Measurements from ENCODE around the gene CLEC16A.

The CLEC16A gene

GRCh38 chr16:10941127-10941933 is 3.0 kb upstream of the CLEC16A start:
- TF ChIP-seq POLR2A (IDR thresholded peaks at IDR 0.05; ENCODE audit: low read length) (no peak), GATA1 (IDR thresholded peaks at IDR 0.05; ENCODE audit: low read depth, low read length) (no peak)
- peak; percentile 35 to 55 for DNase-seq

GRCh38 chr16:10941935-10942351 is 2.4 kb upstream of the CLEC16A start:
- DNase-seq, result peak; percentile 37 to 62

GRCh38 chr16:10942352-10943063 is 1.9 kb upstream of the CLEC16A start, which contains the start of gene DEXI:
Gene DEXI, minus strand, starts transcription at chr16:10942468. Its CDS starts 463 bp downstream, at chr16:10942005.
- TF ChIP-seq POLR2A (IDR thresholded peaks at IDR 0.05; ENCODE audit: low read length) (peak; percentile 44), GATA1 (IDR thresholded peaks at IDR 0.05; ENCODE audit: low read depth, low read length) (no peak)

GRCh38 chr16:10943064-10943353 is 1.4 kb upstream of the CLEC16A start:
- no peak for DNase-seq
- TF ChIP-seq POLR2A (IDR thresholded peaks at IDR 0.05; ENCODE audit: low read length) (no peak), GATA1 (IDR thresholded peaks at IDR 0.05; ENCODE audit: low read depth, low read length) (no peak)

More at GRCh38 chr16:10942352-10943063, 1.9 kb upstream of the CLEC16A start, which contains the start of gene DEXI:
- peak; percentile 94 to 97 for DNase-seq

GRCh38 chr16:10945065-10945787 is 862 bp downstream of the CLEC16A start:
- TF ChIP-seq POLR2A (IDR thresholded peaks at IDR 0.05; ENCODE audit: low read length) (no peak), GATA1 (IDR thresholded peaks at IDR 0.05; ENCODE audit: low read depth, low read length) (no peak)
- no peak for DNase-seq

DNA sequence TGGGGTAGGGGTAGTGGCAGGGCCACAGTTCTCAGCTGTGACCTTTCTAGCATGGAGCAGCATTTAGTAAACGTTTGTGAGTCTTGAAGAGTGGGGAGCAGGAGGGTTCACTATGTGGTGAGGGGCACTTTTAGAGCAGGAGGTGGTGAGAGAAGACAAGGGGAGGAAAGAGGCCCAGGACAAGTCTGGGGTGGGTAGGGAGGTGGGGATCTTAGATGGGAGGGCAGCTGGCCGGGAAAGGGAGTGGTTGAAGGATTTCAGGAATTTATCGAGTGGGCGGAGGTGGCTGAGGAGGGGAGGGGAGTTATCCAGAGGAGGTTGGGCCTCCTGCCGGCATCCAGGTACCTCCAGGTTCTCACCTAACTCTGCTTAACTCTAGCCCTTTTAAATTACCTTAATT is 1.9 kb downstream of the CLEC16A start:
- no peak for DNase-seq
- TF ChIP-seq GATA1 (IDR thresholded peaks at IDR 0.05; ENCODE audit: low read depth, low read length), result no peak
- no peak for TF ChIP-seq POLR2A (IDR thresholded peaks at IDR 0.05; ENCODE audit: low read length)

DNA sequence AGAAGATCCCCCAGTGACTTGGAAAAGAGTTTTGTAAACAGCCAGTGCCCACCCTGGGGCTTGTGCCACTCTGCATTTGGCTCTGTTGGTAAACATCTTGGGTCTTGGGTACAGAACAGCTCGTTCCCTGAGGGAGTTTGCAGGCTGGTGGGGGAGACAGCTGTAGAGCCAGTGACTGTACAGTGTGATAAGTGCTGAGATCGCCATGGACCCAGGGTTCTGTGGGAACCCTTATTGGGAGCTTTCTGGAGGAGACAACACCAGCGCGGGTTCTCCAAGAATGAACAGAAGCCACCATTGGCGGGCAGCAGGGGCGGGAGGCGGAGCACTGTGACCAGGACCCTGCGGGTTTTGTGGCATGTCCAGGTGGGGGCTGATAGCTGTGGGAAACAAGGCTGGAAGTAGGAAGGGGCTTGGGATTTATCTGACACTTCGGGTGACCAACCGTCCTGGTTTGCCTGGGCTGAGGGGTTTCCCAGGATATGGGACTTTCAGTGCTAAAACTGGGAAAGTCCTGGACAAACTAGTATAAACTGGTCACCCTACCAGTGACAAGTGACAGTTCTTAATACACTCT is 2.9 kb downstream of the CLEC16A start:
- no peak for TF ChIP-seq POLR2A (IDR thresholded peaks at IDR 0.05; ENCODE audit: low read length)
- TF ChIP-seq GATA1 (IDR thresholded peaks at IDR 0.05; ENCODE audit: low read depth, low read length), result no peak
- no peak for DNase-seq

DNA sequence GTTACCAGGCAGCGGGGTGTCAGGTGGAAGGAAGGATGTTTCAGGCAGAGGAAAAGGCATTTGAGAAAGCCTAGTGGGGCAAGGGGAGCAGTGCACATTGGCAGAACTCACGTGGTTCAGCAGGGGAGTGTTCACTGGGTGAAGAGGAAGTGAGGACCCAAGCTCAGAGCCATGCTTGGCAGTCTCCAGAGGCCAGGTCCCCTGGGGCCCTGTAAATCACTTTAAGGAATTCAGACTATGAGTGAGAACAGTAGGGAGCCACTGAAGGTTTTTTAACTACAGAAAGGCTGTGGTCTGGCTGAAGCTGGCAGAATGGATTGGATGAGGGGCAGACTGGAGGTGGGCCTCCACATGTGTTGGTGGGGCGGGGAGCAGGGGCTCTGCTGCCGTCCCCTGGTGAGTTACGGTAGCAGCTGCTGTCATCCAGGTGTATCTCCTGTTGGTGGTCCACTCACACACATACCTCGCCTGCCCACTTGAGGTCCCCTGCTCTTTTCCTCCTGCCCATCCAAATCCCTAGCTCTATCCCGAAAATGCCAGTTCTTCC is 5.1 kb downstream of the CLEC16A start:
- no peak for DNase-seq
- TF ChIP-seq POLR2A (IDR thresholded peaks at IDR 0.05; ENCODE audit: low read length) (no peak), GATA1 (IDR thresholded peaks at IDR 0.05; ENCODE audit: low read depth, low read length) (no peak)

DNA sequence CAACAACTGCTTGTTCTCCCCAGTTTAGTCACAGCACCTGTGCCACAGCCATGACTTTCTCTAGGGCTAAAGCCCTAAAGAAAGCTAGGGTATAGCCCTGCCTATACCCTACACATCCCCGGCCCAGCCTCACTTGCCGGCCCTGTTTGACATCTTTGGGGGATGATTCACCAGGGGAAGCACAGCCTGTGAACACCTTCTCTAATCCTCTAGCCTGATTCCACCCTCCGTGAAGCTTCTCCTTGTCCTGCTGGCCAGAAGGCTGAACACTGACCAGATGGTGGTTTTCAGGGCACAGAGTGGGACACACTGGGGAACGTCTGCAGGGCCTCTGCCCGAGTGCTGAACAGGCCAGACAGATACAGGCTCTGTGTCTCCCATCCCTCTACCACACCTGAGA is 6.0 kb downstream of the CLEC16A start:
- TF ChIP-seq GATA1 (IDR thresholded peaks at IDR 0.05; ENCODE audit: low read depth, low read length) (no peak), POLR2A (IDR thresholded peaks at IDR 0.05; ENCODE audit: low read length) (no peak)
- DNase-seq, result no peak

DNA sequence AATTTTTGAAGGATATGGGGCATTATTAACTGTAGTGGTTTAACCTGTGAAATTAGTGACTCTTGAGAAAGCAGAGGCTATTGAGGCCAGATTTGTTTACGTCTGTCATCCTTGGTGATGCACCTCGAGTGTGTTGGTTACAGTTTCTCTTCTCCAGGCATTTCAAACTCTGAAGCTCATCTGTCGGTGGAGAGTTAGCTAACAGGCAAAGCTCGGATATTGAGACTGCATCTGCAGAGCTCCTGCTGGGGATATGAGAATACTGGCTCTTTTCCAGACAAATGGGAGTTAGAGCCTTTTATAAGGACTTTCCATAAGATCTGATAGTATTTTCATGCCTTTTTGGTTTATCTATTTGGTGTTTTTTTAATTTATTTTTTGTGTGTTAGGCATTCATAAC is 6.7 kb downstream of the CLEC16A start:
- no peak for DNase-seq
- no peak for TF ChIP-seq POLR2A (IDR thresholded peaks at IDR 0.05; ENCODE audit: low read length)
- TF ChIP-seq GATA1 (IDR thresholded peaks at IDR 0.05; ENCODE audit: low read depth, low read length), result no peak

GRCh38 chr16:10954903-10955302 is 10.5 kb downstream of the CLEC16A start:
- no peak for DNase-seq
- TF ChIP-seq POLR2A (IDR thresholded peaks at IDR 0.05; ENCODE audit: low read length) (no peak), GATA1 (IDR thresholded peaks at IDR 0.05; ENCODE audit: low read depth, low read length) (no peak)

DNA sequence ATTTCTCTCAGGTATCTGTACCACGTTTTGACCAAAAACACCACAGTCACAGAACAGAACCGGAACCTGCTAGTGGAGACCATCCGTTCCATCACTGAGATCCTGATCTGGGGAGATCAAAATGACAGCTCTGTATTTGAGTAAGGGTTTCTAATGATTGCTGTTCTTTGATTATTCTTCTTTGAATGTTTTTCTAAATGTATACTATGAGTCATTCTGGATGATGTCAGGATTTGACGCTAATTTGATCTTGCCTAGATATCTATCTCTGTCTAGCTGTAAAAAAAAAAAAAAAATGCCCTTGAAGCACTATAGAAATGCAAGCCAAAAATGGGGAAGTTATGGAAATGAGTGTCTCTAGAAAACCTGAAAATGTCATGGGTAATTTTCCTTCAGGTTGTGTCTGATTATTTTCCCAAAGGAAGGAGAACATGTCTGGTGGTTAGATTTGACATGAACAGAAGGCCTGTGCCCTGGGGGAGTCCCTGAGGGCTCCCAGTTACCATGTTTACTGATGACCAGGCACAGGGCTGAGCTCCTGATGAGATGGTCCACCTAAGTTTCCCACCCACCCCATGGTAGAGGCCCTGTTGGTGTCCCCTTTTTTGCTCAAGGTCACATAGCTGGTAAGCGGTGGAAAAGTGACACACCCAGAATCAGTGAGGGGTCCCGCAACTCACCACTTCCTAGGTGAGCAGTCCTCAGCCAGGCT is 13.6 kb downstream of the CLEC16A start:
- DNase-seq, result peak; percentile 13 to 45
- TF ChIP-seq GATA1 (IDR thresholded peaks at IDR 0.05; ENCODE audit: low read depth, low read length), result no peak
- TF ChIP-seq POLR2A (IDR thresholded peaks at IDR 0.05; ENCODE audit: low read length), result no peak

DNA sequence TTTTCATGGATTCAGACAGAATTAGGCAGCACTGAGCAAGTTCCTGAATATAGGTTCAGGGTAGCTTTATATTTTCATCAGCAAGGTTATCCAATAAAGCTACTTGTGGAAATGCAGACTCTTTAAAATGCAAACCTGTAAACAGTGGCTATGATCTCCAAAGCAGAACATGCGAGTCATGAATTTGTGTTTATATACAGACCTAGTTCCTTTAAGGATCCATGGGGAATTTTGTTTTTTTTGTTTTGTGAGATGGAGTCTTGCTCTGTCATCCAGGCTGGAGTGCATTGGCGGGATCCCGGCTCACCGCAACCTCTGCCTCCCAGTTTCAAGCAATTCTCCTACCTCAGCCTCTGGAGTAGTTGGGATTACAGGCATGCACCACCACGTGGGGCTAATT is 14.8 kb downstream of the CLEC16A start:
- no peak for DNase-seq
- TF ChIP-seq GATA1 (IDR thresholded peaks at IDR 0.05; ENCODE audit: low read depth, low read length) (no peak), POLR2A (IDR thresholded peaks at IDR 0.05; ENCODE audit: low read length) (no peak)
